Measurements from ENCODE around the gene CYTH1.
"Not testable (repeated sequence)": the region's sequence is repeated elsewhere in the genome, so short reads cannot be mapped to it uniquely, and the experiment has no call there.

The CYTH1 gene

GRCh38 chr17:78753316-78754250 is 28.5 kb downstream of the CYTH1 start:
- DNase-seq: no peak

GRCh38 chr17:78751447-78752161 is 30.5 kb downstream of the CYTH1 start:
- DNase-seq: no peak

- DNase-seq: not testable (repeated sequence)
These were observed 31.1 kb downstream of the CYTH1 start for GRCh38 chr17:78751000-78751399.

- DNase-seq: no peak
These were observed 33.2 kb downstream of the CYTH1 start for GRCh38 chr17:78748730-78749317.

- no peak for DNase-seq
These were observed 33.9 kb downstream of the CYTH1 start for GRCh38 chr17:78748048-78748729.

- no peak for DNase-seq
These were observed 34.6 kb downstream of the CYTH1 start for GRCh38 chr17:78747488-78747887.

GRCh38 chr17:78746949-78747269 is 35.2 kb downstream of the CYTH1 start:
- DNase-seq: no peak

GRCh38 chr17:78746263-78746948 is 35.7 kb downstream of the CYTH1 start:
- DNase-seq: no peak

GRCh38 chr17:78745407-78746088 is 36.5 kb downstream of the CYTH1 start:
- DNase-seq: no peak

GRCh38 chr17:78742901-78743300 is 39.2 kb downstream of the CYTH1 start:
- no peak for DNase-seq

- DNase-seq: no peak
These were observed 40.3 kb downstream of the CYTH1 start for GRCh38 chr17:78741644-78742284.

- DNase-seq: no peak
These were observed 42.6 kb downstream of the CYTH1 start for GRCh38 chr17:78739331-78739931.

- no peak for DNase-seq
These were observed 43.4 kb downstream of the CYTH1 start for GRCh38 chr17:78738698-78739097.

- DNase-seq: no peak
These were observed 43.8 kb downstream of the CYTH1 start for GRCh38 chr17:78738278-78738677.

GRCh38 chr17:78737332-78737731 is 44.7 kb downstream of the CYTH1 start:
- peak; percentile 12 for DNase-seq

GRCh38 chr17:78736526-78737079 is 45.5 kb downstream of the CYTH1 start:
- DNase-seq: peak; percentile 32

GRCh38 chr17:78735832-78736525 is 46.1 kb downstream of the CYTH1 start:
- DNase-seq: no peak

GRCh38 chr17:78734793-78735641 is 47.1 kb downstream of the CYTH1 start:
- DNase-seq: no peak

GRCh38 chr17:78732354-78732753 is 49.7 kb downstream of the CYTH1 start:
- DNase-seq: no peak

All from NCI-H1105 treated with DMSO at 0.1 percent for 48 hours (cell line).